NT2/D1 (cell line): ENCODE results near the gene PPM1B.
"Not testable (repeated sequence)": the region's sequence is repeated elsewhere in the genome, so short reads cannot be mapped to it uniquely, and the experiment has no call there.

Experiments used
- DNase-seq: peaks from one replicate; pipeline ENCODE4 v3.0.0-alpha.2; 2011; ENCODE audit warnings: low read depth, low spot score
- H3K27me3 ChIP-seq: 2 replicates; pipeline ENCODE4 v1.6.0; 2011; ENCODE audit warnings: mild to moderate bottlenecking; ENCODE audit not compliant: insufficient read length, insufficient read depth
- H3K36me3 ChIP-seq: 2 replicates; pipeline ENCODE4 v1.6.1; 2011; ENCODE audit warnings: mild to moderate bottlenecking, low read length, mixed read lengths; ENCODE audit not compliant: insufficient read depth, insufficient read length
- H3K4me1 ChIP-seq: 2 replicates; pipeline ENCODE4 v1.5.1; 2011; ENCODE audit not compliant: insufficient read depth, insufficient read length
- H3K4me3 ChIP-seq: 2 replicates; pipeline ENCODE4 v1.5.1; 2011; ENCODE audit warnings: low read depth; ENCODE audit not compliant: insufficient read length
- H3K9ac ChIP-seq: 2 replicates; pipeline ENCODE4 v1.6.0; 2011; ENCODE audit warnings: low read depth; ENCODE audit not compliant: insufficient read length
- H3K9me3 ChIP-seq: 2 replicates; pipeline ENCODE4 v1.5.1; 2011; ENCODE audit warnings: mild to moderate bottlenecking, low read length; ENCODE audit not compliant: insufficient read depth
- SUZ12 ChIP-seq: IDR thresholded peaks from 2 replicates; pipeline ENCODE4 v1.6.1; 2011; ENCODE audit not compliant: insufficient read length, insufficient read depth; ENCODE audit errors: extremely low read depth
- YY1 ChIP-seq: IDR thresholded peaks from 2 replicates; pipeline ENCODE4 v1.6.1; 2011; ENCODE audit not compliant: insufficient read length, insufficient read depth
- ZNF274 ChIP-seq: IDR thresholded peaks from 2 replicates; pipeline ENCODE4 v1.6.1; 2011; ENCODE audit warnings: mild to moderate bottlenecking, low read depth, low read length

Gene PPM1B

GRCh38 chr2:44242904-44243303, 74.2 kb downstream of the PPM1B start:
- no peaks in the 10 kb centered on the region for H3K36me3 ChIP-seq
- H3K9me3 ChIP-seq = no peaks in the 10 kb centered on the region
- TF ChIP-seq SUZ12 (no peak), ZNF274 (no peak), YY1 (no peak)
- H3K27me3 ChIP-seq = no peaks in the 10 kb centered on the region
- DNase-seq = no peak
- no peaks in the 10 kb centered on the region for H3K4me1 ChIP-seq
- H3K9ac ChIP-seq = no peak overlapping the region
- H3K4me3 ChIP-seq = no peak overlapping the region

- Histone ChIP-seq H3K36me3 (no peaks in the 10 kb centered on the region), H3K9ac (no peak overlapping the region), H3K27me3 (no peaks in the 10 kb centered on the region), H3K4me1 (no peaks in the 10 kb centered on the region), H3K4me3 (no peak overlapping the region), H3K9me3 (no peaks in the 10 kb centered on the region)
- DNase-seq = peak; percentile 68
- TF ChIP-seq SUZ12 = no peak
- TF ChIP-seq YY1 = no peak
- no peak for TF ChIP-seq ZNF274
Measured at GRCh38 chr2:44244135-44244871, 75.6 kb downstream of the PPM1B start.

- no peaks in the 10 kb centered on the region for H3K27me3 ChIP-seq
- TF ChIP-seq SUZ12 (no peak), ZNF274 (no peak), YY1 (no peak)
- H3K4me3 ChIP-seq = no peak overlapping the region
- DNase-seq = no peak
- H3K9ac ChIP-seq = no peak overlapping the region
- H3K9me3 ChIP-seq = no peaks in the 10 kb centered on the region
- H3K4me1 ChIP-seq = no peaks in the 10 kb centered on the region
- H3K36me3 ChIP-seq = no peaks in the 10 kb centered on the region
Measured at GRCh38 chr2:44245083-44245861, 76.6 kb downstream of the PPM1B start.

GRCh38 chr2:44246436-44246835, 77.8 kb downstream of the PPM1B start:
- H3K9me3 ChIP-seq = no peaks in the 10 kb centered on the region
- no peak for DNase-seq
- H3K9ac ChIP-seq = no peak overlapping the region
- H3K4me1 ChIP-seq = no peaks in the 10 kb centered on the region
- TF ChIP-seq SUZ12 = no peak
- TF ChIP-seq YY1 = no peak
- no peak for TF ChIP-seq ZNF274
- H3K36me3 ChIP-seq = no peaks in the 10 kb centered on the region
- no peak overlapping the region for H3K4me3 ChIP-seq
- no peaks in the 10 kb centered on the region for H3K27me3 ChIP-seq

GRCh38 chr2:44246840-44247369, 78.2 kb downstream of the PPM1B start:
- H3K4me3 ChIP-seq = no peak overlapping the region
- no peaks in the 10 kb centered on the region for H3K27me3 ChIP-seq
- no peaks in the 10 kb centered on the region for H3K36me3 ChIP-seq
- TF ChIP-seq YY1 (no peak), SUZ12 (no peak), ZNF274 (no peak)
- no peaks in the 10 kb centered on the region for H3K4me1 ChIP-seq
- no peak overlapping the region for H3K9ac ChIP-seq
- no peak for DNase-seq
- no peaks in the 10 kb centered on the region for H3K9me3 ChIP-seq

- peak; percentile 36 for DNase-seq
- Histone ChIP-seq H3K9ac (no peak overlapping the region), H3K9me3 (no peaks in the 10 kb centered on the region), H3K36me3 (no peaks in the 10 kb centered on the region), H3K4me1 (no peaks in the 10 kb centered on the region), H3K27me3 (no peaks in the 10 kb centered on the region), H3K4me3 (no peak overlapping the region)
- TF ChIP-seq YY1 = no peak
- no peak for TF ChIP-seq ZNF274
- no peak for TF ChIP-seq SUZ12
Measured at GRCh38 chr2:44247924-44248323, 79.2 kb downstream of the PPM1B start.

GRCh38 chr2:44249269-44249668, 80.6 kb downstream of the PPM1B start:
- not testable (repeated sequence) for H3K4me1 ChIP-seq, H3K27me3 ChIP-seq, H3K36me3 ChIP-seq, H3K9ac ChIP-seq, H3K9me3 ChIP-seq, H3K4me3 ChIP-seq, DNase-seq
